CD14-positive monocyte (primary cell): Measurements from ENCODE around the gene STX8. TPM values are rescaled to one million over a fixed set of nuclear protein-coding genes. Genes with fewer than 3 reads are reported as not detected.

ENCODE experiments used
- DNase-seq, 3 donors: peaks; one replicate each; pipeline ENCODE4 v3.0.0-alpha.2; 2011 to 2022
- H2AFZ ChIP-seq: 2 replicates; pipeline ENCODE4 v1.6.0; 2012; ENCODE audit warnings: mild to moderate bottlenecking, low read depth, low read length, inconsistent platforms; ENCODE audit not compliant: insufficient read depth, poor library complexity, severe bottlenecking
- H3K27ac ChIP-seq, 2 donors: 1 replicate in 1 of 2; 2 replicates in 1 of 2; pipeline ENCODE4 v1.5.1; 2012 to 2013; ENCODE audit warnings: low read length in 2 of 2, control low read depth in 1 of 2, inconsistent platforms in 1 of 2, low read depth in 1 of 2, mild to moderate bottlenecking in 1 of 2
- H3K27me3 ChIP-seq, 2 donors: one replicate each; pipeline versions ENCODE4 v1.6.0 to v1.6.1; 2011 to 2013; ENCODE audit warnings: low read length in 2 of 2; ENCODE audit not compliant: control insufficient read depth in 2 of 2, insufficient read depth in 2 of 2
- H3K36me3 ChIP-seq, 2 donors: replicated peaks in 1 of 2; 1 replicate in 1 of 2; 2 replicates in 1 of 2; pipeline versions ENCODE4 v1.5.1 to v1.6.1; 2012 to 2013; ENCODE audit warnings: low read length in 2 of 2, control low read depth in 1 of 2, inconsistent platforms in 1 of 2, mild to moderate bottlenecking in 1 of 2; ENCODE audit not compliant: insufficient read depth in 2 of 2, control insufficient read depth in 1 of 2
- H3K4me1 ChIP-seq, 2 donors: 1 replicate in 1 of 2; 2 replicates in 1 of 2; pipeline versions ENCODE4 v1.5.1 to v1.6.1; 2012 to 2013; ENCODE audit warnings: low read length in 2 of 2, control low read depth in 1 of 2, inconsistent platforms in 1 of 2, mild to moderate bottlenecking in 1 of 2, moderate library complexity in 1 of 2; ENCODE audit not compliant: insufficient read depth in 2 of 2, control insufficient read depth in 1 of 2
- H3K4me2 ChIP-seq: replicated peaks from 2 replicates; pipeline ENCODE3; 2012; ENCODE audit warnings: low read length, moderate library complexity, mild to moderate bottlenecking; ENCODE audit not compliant: poor library complexity, severe bottlenecking; ENCODE audit errors: extremely low read depth
- H3K4me3 ChIP-seq, 3 experiments: fragments of 200-600 bp in 1 of 3; sonication (generic) in 1 of 3; replicated peaks in 1 of 3; 1 replicate in 2 of 3; 2 replicates in 1 of 3; pipeline ENCODE4 v1.5.1; 2011 to 2013; ENCODE audit warnings: low read length in 3 of 3, mild to moderate bottlenecking in 3 of 3, control low read depth in 2 of 3, low read depth in 2 of 3, inconsistent platforms in 1 of 3, moderate library complexity in 1 of 3
- H3K79me2 ChIP-seq: 2 replicates; pipeline ENCODE4 v1.6.0; 2012; ENCODE audit warnings: mild to moderate bottlenecking, control low read depth, inconsistent platforms, low read length, moderate library complexity; ENCODE audit not compliant: insufficient read depth
- H3K9ac ChIP-seq: 2 replicates; pipeline ENCODE4 v1.6.0; 2017; ENCODE audit warnings: low read length, mild to moderate bottlenecking; ENCODE audit not compliant: insufficient read depth, poor library complexity, severe bottlenecking
- H3K9me3 ChIP-seq, 2 donors: replicated peaks in 1 of 2; 1 replicate in 1 of 2; 2 replicates in 1 of 2; pipeline versions ENCODE4 v1.5.1 to v1.6.1; 2012 to 2013; ENCODE audit warnings: low read length in 2 of 2, control low read depth in 1 of 2; ENCODE audit not compliant: control insufficient read depth in 1 of 2, insufficient read depth in 1 of 2
- H4K20me1 ChIP-seq: 2 replicates; pipeline ENCODE4 v1.6.0; 2012; ENCODE audit warnings: mild to moderate bottlenecking, low read length, control low read depth, moderate library complexity; ENCODE audit not compliant: insufficient read depth
- H3K27ac Mint-ChIP-seq, 7 donors: one replicate each; pipeline ENCODE4 v1.8.0; 2020; ENCODE audit warnings: mild to moderate bottlenecking in 7 of 7, mixed read lengths in 7 of 7, moderate library complexity in 6 of 7, inconsistent platforms in 2 of 7
- H3K27me3 Mint-ChIP-seq, 3 donors: one replicate each; pipeline ENCODE4 v1.8.0; 2021 to 2022; ENCODE audit warnings: low read depth in 3 of 3, mild to moderate bottlenecking in 3 of 3, mixed read lengths in 3 of 3, moderate library complexity in 3 of 3, inconsistent platforms in 1 of 3
- H3K36me3 Mint-ChIP-seq, 2 donors: one replicate each; pipeline ENCODE4 v1.8.0; 2020; ENCODE audit warnings: mixed read lengths in 2 of 2, inconsistent platforms in 1 of 2, mild to moderate bottlenecking in 1 of 2
- H3K4me1 Mint-ChIP-seq: one replicate; pipeline ENCODE4 v1.8.0; 2020; ENCODE audit warnings: mild to moderate bottlenecking, mixed read lengths
- H3K4me3 Mint-ChIP-seq, 2 donors: one replicate each; pipeline ENCODE4 v1.8.0; 2020; ENCODE audit warnings: mild to moderate bottlenecking in 2 of 2, mixed read lengths in 2 of 2, moderate library complexity in 1 of 2
- H3K9me3 Mint-ChIP-seq, 7 donors: one replicate each; pipeline ENCODE4 v1.8.0; 2020 to 2022; ENCODE audit warnings: mixed read lengths in 7 of 7, mild to moderate bottlenecking in 6 of 7, moderate library complexity in 6 of 7, inconsistent platforms in 2 of 7
- WGBS: methylation state at CpG from one replicate; pipeline ENCODE4 v1.1.5; 2013; ENCODE audit warnings: missing lambda C conversion rate; ENCODE audit not compliant: insufficient coverage; 5-methylcytosine and 5-hydroxymethylcytosine counted together
- intact Hi-C, 2 donors: fragments of 100-400 bp; cut with micrococcal nuclease; formaldehyde crosslinking; loops; one replicate each; pipeline versions ENCODE4 v1.15.0 to v1.15.1; 2023
- polyA plus RNA-seq, 3 donors: library from polyadenylated mRNA; depleted of rRNA in 1 of 3; unstranded in 2 of 3; stranded (reverse) in 1 of 3; fragments of 300-500 nt in 2 of 3; fragments of >200 nt in 1 of 3; fragmentation: Illumina TruSeq in 2 of 3; gene quantifications; 1 replicate in 2 of 3; 2 replicates in 1 of 3; pipeline ENCODE4 v1.2.3, GENCODE V29; 2012 to 2021
- TF ChIP-seq, protein P1 (sequence below): fragments of 200-600 bp; IDR thresholded peaks from one replicate; pipeline ENCODE4 v1.8.0; 2022; ENCODE audit warnings: antibody characterized with exemption, mild to moderate bottlenecking

The STX8 gene
- polyA plus RNA-seq, 3 donors, result 44.4 to 170 (median 142) TPM

DNA sequence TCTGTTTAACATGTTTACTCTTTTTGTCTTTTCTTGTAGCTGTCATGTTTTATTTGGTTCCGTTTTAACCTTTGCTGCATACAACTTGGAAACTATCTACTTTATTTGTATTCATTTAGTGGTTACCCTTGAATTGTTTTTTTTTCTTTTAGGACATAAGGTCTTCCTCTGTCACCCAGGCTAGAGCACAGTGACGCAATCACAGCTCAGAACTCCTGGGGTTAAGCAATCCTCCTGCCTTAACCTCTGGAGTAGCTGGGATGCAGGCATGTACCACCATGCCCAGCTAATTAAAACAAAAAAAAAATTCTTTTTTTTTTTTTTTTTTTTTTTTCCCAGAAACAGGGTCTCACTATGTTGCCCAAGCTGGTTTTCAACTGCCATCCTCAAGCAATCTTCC lies 39.9 kb upstream of the STX8 start:
- Histone ChIP-seq H3K79me2 (no peaks in the 10 kb centered on the region), H3K4me2 (no peak overlapping the region), H4K20me1 (no peaks in the 10 kb centered on the region), H3K4me3 (no peak overlapping the region), H3K4me1 (no peaks in the 10 kb centered on the region), H3K36me3 (no peaks in the 10 kb centered on the region), H3K27ac (no peak overlapping the region), H3K27me3 (no peaks in the 10 kb centered on the region), H3K9me3 (no peaks in the 10 kb centered on the region), H3K9ac (no peak overlapping the region), H2AFZ (no peak overlapping the region)
- no peak for DNase-seq
- Mint-ChIP-seq H3K4me1 (no peaks in the 10 kb centered on the region), H3K27me3 (peaks cover 0 to 6% (median 4%) of the 10 kb centered on the region in 3 donors), H3K36me3 (no peaks in the 10 kb centered on the region), H3K27ac (no peak overlapping the region), H3K9me3 (peaks cover 0 to 3% (median 0%) of the 10 kb centered on the region in 7 donors), H3K4me3 (no peak overlapping the region)
- TF ChIP-seq, protein P1, sequence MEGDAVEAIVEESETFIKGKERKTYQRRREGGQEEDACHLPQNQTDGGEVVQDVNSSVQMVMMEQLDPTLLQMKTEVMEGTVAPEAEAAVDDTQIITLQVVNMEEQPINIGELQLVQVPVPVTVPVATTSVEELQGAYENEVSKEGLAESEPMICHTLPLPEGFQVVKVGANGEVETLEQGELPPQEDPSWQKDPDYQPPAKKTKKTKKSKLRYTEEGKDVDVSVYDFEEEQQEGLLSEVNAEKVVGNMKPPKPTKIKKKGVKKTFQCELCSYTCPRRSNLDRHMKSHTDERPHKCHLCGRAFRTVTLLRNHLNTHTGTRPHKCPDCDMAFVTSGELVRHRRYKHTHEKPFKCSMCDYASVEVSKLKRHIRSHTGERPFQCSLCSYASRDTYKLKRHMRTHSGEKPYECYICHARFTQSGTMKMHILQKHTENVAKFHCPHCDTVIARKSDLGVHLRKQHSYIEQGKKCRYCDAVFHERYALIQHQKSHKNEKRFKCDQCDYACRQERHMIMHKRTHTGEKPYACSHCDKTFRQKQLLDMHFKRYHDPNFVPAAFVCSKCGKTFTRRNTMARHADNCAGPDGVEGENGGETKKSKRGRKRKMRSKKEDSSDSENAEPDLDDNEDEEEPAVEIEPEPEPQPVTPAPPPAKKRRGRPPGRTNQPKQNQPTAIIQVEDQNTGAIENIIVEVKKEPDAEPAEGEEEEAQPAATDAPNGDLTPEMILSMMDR, result no peak
- intact Hi-C loops, result no loop called here
- 80% methylated on average over 1 of the region's 2 CpGs for WGBS

DNA sequence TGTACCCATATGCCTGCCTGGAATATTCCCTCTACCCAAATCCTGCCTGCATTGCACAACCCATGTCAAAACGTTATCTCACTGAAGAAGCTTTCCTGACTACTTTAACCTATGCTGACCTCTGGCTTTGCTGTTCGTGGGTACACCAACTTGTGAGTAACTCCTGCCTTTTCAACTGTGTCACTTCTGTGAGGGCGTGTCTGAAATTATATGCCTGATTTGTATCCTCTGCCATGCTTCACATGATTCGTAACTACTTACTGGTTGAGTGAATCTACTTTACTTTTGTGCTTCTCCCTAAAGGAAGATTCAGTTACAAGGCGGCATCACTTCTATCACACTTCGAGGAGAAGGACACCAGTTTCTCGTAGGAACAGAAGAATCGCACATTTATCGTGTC lies 36.4 kb upstream of the STX8 start:
- no peak overlapping the region for H3K27ac Mint-ChIP-seq
- no peaks in the 10 kb centered on the region for H3K4me1 ChIP-seq

More for the DNA sequence above, 36.4 kb upstream of the STX8 start:
- no peak for DNase-seq
- Mint-ChIP-seq H3K4me1 (no peaks in the 10 kb centered on the region), H3K9me3 (peaks cover 0 to 9% (median 2%) of the 10 kb centered on the region in 7 donors), H3K27me3 (peaks cover 4 to 10% (median 9%) of the 10 kb centered on the region in 3 donors), H3K36me3 (no peaks in the 10 kb centered on the region), H3K4me3 (no peak overlapping the region)
- 73% methylated on average over 5 of the region's 9 CpGs for WGBS
- no peaks in the 10 kb centered on the region for H3K36me3 ChIP-seq
- no peak overlapping the region for H3K4me3 ChIP-seq
- TF ChIP-seq, protein P1, result no peak
- H3K79me2 ChIP-seq, result no peaks in the 10 kb centered on the region
- no peak overlapping the region for H2AFZ ChIP-seq
- no peaks in the 10 kb centered on the region for H3K9me3 ChIP-seq
- no peaks in the 10 kb centered on the region for H3K27me3 ChIP-seq
- H3K27ac ChIP-seq, result no peak overlapping the region
- no peak overlapping the region for H3K9ac ChIP-seq
- no peaks in the 10 kb centered on the region for H4K20me1 ChIP-seq
- H3K4me2 ChIP-seq, result no peak overlapping the region
- intact Hi-C loops, result no loop called here
